Stimulated activated naive CD4-positive, alpha-beta T cell (primary cell): ENCODE measurements around the gene CD28.
"Not testable (repeated sequence)": the region's sequence is repeated elsewhere in the genome, so short reads cannot be mapped to it uniquely, and the experiment has no call there.

Source experiments
- DNase-seq, 6 experiments: peaks; one replicate each; lab custom pipeline; 2025; lab: John Stamatoyannopoulos, UW

Gene CD28

DNA sequence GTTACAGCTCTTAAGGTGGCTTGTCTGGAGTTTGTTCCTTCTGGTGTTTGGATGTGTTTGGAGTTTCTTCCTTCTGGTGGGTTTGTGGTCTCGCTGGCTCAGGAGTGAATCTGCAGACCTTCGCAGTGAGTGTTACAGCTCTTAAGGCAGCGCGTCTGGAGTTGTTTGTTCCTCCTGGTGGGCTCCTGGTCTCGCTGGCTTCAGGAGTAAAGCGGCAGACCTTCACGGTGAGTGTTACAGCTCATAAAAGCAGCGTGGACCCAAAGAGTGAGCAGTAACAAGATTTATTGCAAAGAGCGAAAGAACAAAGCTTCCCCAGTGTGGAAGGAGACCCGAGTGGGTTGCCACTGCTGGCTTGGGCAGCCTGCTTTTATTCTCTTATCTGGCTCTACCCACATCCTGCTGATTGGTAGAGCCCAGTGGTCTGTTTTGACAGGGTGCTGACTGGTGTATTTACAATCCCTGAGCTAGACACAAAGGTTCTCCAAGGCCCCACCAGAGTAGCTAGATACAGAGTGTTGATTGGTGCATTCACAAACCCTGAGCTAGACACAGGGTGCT, 78.4 kb downstream of the CD28 start:
- not testable (repeated sequence) for DNase-seq

- DNase-seq = not testable (repeated sequence)
Measured at GRCh38 chr2:203785391-203786110, 79.1 kb downstream of the CD28 start.

- DNase-seq = no peak
Measured at GRCh38 chr2:203786549-203787351, 80.3 kb downstream of the CD28 start.

GRCh38 chr2:203787979-203788378, 81.5 kb downstream of the CD28 start:
- DNase-seq = no peak
